HG02642 (cell line): Measurements from ENCODE around the gene OR56A4.
"Not testable (repeated sequence)": the region's sequence is repeated elsewhere in the genome, so short reads cannot be mapped to it uniquely, and the experiment has no call there.

Experiments used
- ATAC-seq: cut with Tn5 transposase; IDR thresholded peaks from one replicate; pipeline ENCODE4 v1.9.1; 2021; ENCODE audit warnings: mild to moderate bottlenecking; ENCODE audit not compliant: unreplicated experiment, poor library complexity

Gene OR56A4

GRCh38 chr11:5967708-5968107 lies 39.0 kb downstream of the OR56A4 start:
- no peak for ATAC-seq

- ATAC-seq, result no peak
Measured at GRCh38 chr11:5966958-5967357, 39.8 kb downstream of the OR56A4 start.

DNA sequence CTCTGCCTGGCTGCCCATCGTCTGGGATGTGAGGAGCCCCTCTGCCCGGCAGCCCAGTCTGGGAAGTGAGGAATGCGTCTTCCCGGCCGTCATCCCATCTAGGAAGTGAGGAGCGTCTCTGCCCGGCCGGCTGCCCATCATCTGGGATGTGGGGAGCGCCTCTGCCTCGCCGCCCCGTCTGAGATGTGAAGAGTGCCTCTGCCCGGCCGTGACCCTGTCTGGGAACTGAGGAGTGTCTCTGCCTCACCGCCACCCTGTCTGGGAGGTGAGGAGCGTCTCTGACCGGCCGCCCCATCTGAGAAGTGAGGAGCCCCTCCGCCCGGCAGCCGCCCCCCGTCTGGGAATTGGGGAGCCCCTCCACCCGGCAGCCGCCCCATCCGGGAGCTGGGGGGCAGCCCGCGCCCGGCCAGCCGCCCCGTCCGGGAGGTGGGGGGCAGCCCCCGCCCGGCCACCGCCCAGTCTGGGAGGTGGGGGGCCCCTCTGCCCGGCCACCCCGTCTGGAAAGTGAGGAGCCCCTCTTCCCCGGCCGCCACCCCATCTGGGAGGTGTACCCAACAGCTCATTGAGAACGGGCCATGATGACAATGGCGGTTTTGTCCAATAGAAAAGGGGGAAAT lies 45.9 kb downstream of the OR56A4 start:
- not testable (repeated sequence) for ATAC-seq

GRCh38 chr11:5955586-5955985 lies 51.2 kb downstream of the OR56A4 start:
- ATAC-seq, result no peak
